Stimulated activated CD8-positive, alpha-beta memory T cell treated with anti-CD3 and anti-CD28 coated beads, Interleukin-12 subunit alpha, Interleukin-12 subunit beta, amount 100 ng/mL, for 24 hours (primary cell): ENCODE data around the gene CDH4.
"Not testable (repeated sequence)": the region's sequence is repeated elsewhere in the genome, so short reads cannot be mapped to it uniquely, and the experiment has no call there.

Experiments
- DNase-seq: peaks from one replicate; pipeline ENCODE4 v3.0.0-alpha.2; 2020; ENCODE audit errors: extremely low read depth

The CDH4 gene

DNA sequence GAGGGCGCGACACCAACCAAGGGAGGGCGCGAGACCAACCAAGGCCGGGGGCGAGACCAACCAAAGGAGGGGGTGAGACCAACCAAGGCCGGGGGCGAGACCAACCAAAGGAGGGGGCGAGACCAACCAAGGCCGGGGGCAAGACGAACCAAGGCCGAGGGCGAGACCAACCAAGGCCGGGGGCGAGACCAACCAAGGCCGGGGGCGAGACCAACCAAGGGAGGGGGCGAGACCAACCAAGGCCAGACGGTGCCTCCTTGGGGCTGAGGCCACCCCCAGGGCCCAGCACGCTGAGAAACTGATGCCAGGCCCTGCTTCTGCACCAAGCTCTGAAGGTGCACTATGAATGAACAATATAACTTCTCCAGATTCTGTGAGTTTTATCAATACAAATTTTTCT is 726.4 kb downstream of the CDH4 start:
- no peak for DNase-seq

DNA sequence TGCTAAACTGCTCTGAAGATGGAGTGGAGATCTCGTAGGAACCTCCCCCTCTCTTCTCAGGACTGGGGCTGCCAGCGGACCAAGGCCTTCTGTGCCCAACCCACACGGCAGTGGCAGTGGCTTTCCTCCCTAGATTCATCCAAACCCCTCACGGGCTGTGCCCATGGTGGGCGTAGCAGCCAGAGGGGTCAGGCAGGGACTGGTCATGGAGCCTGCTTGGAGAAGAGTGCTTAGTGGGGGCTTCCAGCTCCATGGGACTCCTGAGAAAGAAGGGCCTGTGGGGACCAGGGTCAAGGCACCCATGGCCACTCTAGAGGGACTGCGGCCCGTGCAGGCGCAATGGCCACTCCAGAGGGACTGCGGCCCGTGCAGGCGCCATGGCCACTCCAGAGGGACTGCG is 727.0 kb downstream of the CDH4 start:
- no peak for DNase-seq

DNA sequence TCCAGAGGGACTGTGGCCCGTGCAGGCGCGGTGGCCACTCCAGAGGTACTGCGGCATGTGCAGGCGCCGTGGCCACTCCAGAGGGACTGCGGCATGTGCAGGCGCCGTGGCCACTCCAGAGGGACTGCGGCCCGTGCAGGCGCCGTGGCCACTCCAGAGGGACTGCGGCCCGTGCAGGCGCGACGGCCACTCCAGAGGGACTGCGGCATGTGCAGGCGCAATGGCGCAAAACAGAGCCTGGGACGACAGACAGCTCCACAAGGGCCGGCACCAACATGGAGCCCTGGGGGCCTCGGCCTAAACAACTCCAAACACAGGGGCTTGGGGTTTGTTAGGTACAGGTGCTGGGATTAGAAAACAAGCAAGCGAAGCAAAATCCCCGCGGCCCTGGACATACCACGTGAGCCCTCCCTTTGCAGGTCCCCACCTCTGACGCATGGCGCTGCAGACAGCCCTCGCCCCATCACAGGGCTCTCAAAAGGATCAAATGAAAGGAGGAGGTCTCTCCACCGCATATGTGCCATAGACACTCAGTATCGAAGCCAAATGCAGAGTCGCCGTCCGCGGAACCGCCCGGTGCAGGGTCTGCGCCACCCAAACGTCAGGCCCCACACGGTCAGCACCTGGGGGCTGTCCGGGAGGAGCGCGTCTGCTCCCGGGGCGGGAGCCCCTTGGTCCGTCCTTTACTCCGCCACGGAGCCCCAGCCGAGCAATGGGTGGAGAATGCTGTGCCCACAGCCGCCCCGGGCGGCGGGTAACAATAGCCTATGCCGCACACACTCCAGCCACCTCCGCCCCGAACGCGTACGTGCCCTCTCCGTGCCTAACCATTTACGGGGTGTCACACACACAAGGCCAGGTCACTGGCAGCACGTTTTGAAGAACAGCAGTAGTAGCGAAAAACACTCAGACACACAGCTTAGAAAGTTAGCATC is 727.9 kb downstream of the CDH4 start:
- no peak for DNase-seq

DNA sequence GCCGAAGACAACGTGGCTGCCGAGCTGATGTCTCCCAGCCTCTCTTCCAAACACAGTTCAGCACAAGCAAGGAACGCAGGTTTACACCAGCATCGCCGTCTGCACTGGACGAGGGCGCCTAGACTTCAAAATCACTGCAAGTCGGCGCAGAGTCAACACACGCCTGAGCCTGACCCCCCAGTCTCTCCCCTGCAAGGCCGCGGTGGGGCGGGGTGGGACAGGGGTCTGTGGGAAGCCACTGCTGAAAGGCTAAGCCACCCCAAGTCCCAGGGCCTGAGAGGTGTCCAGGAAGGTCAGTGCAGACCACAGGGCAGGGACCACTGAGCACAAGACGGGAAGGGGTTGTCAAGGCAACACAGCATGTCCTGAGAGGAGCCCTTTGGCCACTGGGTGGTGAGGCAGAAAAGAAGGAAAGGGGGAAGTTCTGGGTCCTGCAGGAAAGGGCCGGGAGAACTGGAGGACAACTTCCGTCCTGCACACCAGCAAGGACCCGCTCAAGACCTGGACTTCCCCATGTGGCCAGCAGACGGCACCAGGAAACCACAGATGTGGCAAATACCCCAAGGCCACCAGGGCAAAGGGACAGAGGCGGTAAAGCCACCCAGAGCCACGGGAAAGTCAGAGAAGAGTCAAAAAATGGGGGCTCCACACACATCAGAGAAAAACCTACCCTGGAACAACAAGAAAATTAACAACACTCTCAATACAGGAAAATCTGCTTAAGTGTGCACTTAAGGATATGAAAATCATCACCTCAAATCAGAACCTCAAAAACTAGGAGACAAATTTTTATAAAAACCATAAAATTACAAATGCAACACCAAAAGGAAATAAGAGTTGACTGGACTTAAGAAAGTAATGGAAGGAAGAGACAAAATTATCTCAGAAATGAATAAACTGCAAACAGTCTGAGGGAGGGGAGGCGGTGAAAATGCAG is 728.9 kb downstream of the CDH4 start:
- no peak for DNase-seq

DNA sequence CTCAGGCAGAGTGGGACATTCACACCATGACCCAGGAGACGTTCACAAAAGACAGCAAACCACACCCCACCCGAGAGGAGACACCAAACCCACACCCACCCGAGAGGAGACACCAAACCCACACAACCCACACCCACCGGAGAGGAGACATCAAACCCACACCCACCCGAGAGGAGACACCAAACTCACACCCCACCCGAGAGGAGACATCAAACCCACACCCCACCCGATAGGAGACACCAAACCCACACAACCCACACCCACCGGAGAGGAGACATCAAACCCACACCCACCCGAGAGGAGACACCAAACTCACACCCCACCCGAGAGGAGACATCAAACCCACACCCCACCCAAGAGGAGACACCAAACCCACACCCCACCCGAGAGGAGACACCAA is 729.6 kb downstream of the CDH4 start:
- DNase-seq = not testable (repeated sequence)

DNA sequence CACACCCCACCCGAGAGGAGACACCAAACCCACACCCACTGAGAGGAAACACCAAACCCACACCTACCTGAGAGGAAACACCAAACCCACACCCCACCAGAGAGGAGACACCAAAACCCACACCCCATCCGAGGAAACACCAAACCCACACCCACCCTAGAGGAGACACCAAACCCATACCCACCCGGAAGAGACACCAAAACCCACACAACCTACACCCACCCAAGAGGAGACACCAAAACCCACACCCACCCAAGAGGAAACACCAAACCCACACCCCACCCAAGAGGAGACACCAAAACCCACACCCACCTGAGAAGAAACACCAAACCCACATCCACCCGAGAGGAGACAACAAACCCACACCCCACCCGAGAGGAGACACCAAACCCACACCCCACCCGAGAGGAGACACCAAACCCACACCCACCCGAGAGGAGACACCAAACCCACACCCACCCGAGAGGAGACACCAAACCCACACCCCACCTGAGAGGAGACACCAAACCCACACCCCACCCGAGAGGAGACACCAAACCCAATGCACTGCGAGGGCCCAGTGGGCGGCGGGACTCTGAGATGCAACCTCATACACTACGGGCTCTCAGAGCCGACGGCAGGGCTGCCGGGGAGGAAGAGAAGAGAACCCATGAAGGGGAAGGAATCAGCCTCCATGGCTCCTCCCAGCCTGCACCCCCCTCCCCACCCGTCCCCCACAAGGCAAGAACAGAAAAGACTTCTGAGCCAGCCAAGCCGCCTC is 730.3 kb downstream of the CDH4 start:
- no peak for DNase-seq

DNA sequence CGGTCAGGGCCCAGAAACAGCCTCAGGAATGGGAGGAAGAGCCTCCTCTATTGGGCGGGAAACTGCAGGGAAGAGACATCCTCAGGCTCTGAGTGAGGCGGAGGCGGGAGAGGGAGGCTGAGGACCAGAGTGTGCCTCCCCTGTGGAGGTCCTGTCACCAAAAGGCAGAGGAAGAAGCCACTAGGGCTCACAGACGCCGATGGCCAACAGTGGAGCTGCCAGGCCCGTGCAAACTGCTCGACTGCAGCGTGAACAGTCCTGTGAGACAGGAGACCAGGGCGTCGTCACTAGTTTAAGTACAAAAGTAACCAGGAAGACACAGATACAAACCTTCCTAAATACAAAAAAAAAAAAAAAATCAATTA is 730.9 kb downstream of the CDH4 start:
- DNase-seq = no peak

DNA sequence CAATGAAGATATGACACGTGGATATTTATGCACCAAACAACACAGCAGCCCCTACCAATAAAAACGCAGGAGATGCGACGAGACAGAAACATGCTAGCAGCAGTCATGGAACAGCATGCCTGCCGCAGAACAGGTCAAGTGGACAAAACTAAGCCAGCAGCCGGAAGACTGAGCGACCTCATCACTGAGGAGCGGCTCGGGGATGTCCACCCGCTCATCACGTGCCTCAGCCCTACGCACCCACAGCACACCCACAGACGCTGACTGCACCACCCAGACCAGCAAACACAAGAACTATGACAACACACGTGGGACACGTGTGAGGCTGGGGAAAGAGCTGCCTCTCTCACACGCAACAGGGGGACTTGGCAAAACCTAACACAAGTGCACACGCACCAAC is 731.9 kb downstream of the CDH4 start:
- no peak for DNase-seq

DNA sequence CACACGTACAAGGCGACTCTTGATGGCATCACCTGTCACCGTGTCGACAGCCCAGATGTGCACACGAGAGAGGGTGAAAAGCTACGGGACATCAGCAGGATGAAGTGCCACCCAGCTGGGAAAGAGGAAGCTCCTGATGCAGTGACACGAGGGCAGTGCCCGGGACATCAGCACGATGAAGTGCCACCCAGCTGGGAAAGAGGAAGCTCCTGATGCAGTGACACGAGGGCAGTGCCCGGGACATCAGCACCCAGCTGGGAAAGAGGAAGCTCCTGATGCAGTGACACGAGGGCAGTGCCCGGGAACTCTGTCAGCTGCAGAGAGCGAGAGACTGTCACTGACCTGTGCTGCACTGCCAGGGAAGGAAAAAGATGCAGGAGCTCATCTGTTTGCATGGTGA is 732.4 kb downstream of the CDH4 start:
- not testable (repeated sequence) for DNase-seq

DNA sequence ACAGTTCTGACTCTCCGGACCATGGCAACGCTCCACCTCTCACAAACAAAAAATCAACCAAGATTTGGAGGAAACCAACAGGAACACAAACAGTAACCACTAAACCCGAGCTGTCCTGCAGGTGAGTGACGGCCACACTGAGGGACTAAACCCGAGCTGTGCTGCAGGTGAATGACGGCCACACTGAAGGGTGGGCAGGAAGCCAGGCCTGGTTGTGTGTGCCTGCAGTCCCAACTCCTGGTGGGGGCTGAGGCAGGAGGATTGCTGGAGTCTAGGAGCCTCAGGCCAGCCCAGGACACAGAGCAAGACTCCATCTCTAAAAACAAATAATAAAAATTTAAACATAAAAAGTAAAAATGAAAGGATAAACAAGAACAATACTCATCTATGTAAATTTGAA is 733.0 kb downstream of the CDH4 start:
- DNase-seq = no peak

DNA sequence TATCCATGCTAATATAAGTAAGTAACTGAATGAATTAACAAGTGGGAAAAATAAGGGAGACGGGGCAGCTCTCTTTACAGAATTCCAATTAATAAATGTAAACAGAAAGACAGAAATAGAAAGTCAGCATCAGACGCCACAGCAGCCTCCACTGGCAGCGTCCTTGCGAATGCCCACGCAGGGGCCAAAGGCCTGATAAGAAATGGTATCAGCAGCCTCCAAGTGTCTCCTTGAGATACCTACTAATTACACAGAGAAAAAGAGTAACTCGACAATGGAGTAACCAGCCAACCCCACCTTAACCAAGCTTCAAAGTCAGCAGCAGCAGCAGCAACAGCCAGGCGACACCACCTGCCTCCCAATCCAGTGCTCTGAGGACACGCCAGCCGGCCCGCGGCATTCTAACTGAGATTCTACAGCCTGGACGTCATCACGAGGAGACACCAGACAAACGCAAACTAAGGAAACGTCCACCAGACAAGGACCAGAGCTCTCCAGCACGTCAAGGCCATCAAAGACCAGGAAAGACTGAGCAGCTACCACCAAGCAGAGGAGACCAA is 734.8 kb downstream of the CDH4 start:
- no peak for DNase-seq

DNA sequence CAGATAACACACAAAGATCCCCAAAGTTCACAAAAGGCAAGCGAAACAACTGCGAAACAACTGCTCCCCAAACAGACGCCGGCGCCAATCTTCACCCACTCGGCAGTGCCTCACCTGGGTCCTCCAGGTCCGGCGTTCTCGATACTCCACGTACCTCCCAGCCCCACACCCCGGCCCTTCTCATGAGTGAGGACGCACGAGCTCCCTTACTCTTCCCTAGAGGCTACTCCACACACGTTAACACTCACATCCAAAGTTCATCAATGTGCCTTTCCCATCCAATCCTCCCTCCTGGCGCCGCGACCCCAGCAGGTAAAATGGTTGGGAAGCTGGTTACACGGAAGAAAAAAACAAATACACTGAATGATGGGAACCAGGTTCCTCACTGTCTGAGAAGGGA is 736.6 kb downstream of the CDH4 start:
- no peak for DNase-seq

DNA sequence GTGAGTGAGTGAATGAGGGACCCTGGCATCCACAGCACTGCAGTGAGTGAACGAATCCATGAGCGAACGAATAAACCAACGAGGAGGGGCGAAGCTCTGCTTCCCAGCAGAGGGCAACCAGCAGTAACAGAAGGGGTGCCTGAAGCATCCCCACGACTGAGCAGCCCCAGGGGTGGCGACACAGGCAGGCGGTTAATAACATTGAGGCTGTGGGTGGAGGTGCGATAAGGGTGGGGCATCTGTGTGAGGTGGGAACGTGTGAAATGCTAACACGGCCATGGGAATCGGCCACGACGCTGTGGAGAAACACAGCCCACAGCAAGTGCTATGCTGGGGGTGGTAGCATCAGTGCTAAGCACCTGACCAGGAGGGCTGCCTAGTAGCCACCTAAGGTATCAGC is 737.7 kb downstream of the CDH4 start:
- DNase-seq = no peak
